HepG2 (cell line): Measurements from ENCODE around the gene SCN9A. TPM values are rescaled to one million over a fixed set of nuclear protein-coding genes. Genes with fewer than 3 reads are reported as not detected.

Source experiments
- ATAC-seq: fragments of 200-7000 bp; cut with Tn5 transposase; 3 replicates; pipeline ENCODE4 v1.9.1; 2020; ENCODE audit warnings: mild to moderate bottlenecking, moderate library complexity
- BruUV-seq: library from RNA; stranded (reverse); fragments of 400-500 nt; replicated peaks from 2 replicates; lab custom pipeline; 2021; lab: Mats Ljungman, UMichigan
- CTCF ChIA-PET: fragments of 300-600 bp; formaldehyde crosslinking; extraction: SDS; loops from one replicate; lab custom pipeline; 2021; ENCODE audit warnings: low total read pairs, inconsistent platforms, low intra/inter-chr PET ratio; lab: Yijun Ruan, JAX
- POLR2A ChIA-PET: fragments of 350-600 bp; sonication (Branson Sonifier 250); formaldehyde crosslinking; loops from one replicate; lab custom pipeline; 2020; ENCODE audit warnings: antibody characterized with exemption, inconsistent platforms; lab: Yijun Ruan, JAX
- DNase-seq: peaks from one replicate; pipeline ENCODE4 v3.0.0-alpha.2; 2015; ENCODE audit warnings: low spot score
- FAIRE-seq: peaks from 3 replicates; lab custom pipeline; 2011; peaks lifted over from hg19 to GRCh38; lab: Jason Lieb, UNC
- H2AFZ ChIP-seq: one replicate; pipeline ENCODE4 v1.6.1; 2011; ENCODE audit warnings: low read length, inconsistent platforms
- H3K27ac ChIP-seq: fragments of 300-600 bp; 3 replicates; pipeline ENCODE4 v1.8.0; 2011; ENCODE audit warnings: mixed run types, mild to moderate bottlenecking, mixed read lengths, low read length, inconsistent platforms; ENCODE audit not compliant: insufficient read depth; ENCODE audit errors: extremely low read length
- H3K27me3 ChIP-seq, 2 experiments: fragments of 200-600 bp in 1 of 2; 2 replicates in 1 of 2; 3 replicates in 1 of 2; pipeline versions ENCODE4 v1.6.0 to v1.8.0; 2011; ENCODE audit warnings: low read length in 2 of 2, mild to moderate bottlenecking in 2 of 2, moderate library complexity in 2 of 2, inconsistent platforms in 1 of 2; ENCODE audit not compliant: insufficient read depth in 2 of 2, control insufficient read depth in 1 of 2
- H3K36me3 ChIP-seq, 2 experiments: fragments of 200-600 bp in 1 of 2; replicated peaks in 1 of 2; 2 replicates in 1 of 2; 3 replicates in 1 of 2; pipeline versions ENCODE4 v1.5.1 to v1.8.0; 2011; ENCODE audit warnings: low read length in 2 of 2, inconsistent platforms in 1 of 2; ENCODE audit not compliant: insufficient read depth in 2 of 2, control insufficient read depth in 1 of 2
- H3K4me1 ChIP-seq: 2 replicates; pipeline ENCODE4 v1.5.1; 2012; ENCODE audit warnings: low read length, inconsistent platforms; ENCODE audit not compliant: insufficient read depth
- H3K4me2 ChIP-seq: 2 replicates; pipeline ENCODE4 v1.6.0; 2011; ENCODE audit warnings: low read depth, low read length, inconsistent platforms
- H3K4me3 ChIP-seq, 3 experiments: fragments of 200-600 bp in 1 of 3; sonication (generic), shearing (Covaris generic) in 1 of 3; replicated peaks in 1 of 3; 2 replicates each; pipeline ENCODE4 v1.5.1; 2011 to 2016; ENCODE audit warnings: low read length in 3 of 3, inconsistent platforms in 2 of 3, low read depth in 2 of 3, mild to moderate bottlenecking in 2 of 3, control low read depth in 1 of 3, mixed read lengths in 1 of 3; ENCODE audit not compliant: insufficient read depth in 1 of 3
- H3K79me2 ChIP-seq: one replicate; pipeline ENCODE4 v1.6.1; 2011; ENCODE audit warnings: low read length, inconsistent platforms; ENCODE audit not compliant: insufficient read depth
- H3K9ac ChIP-seq: 2 replicates; pipeline ENCODE4 v1.6.0; 2011; ENCODE audit warnings: mild to moderate bottlenecking, low read depth, low read length, inconsistent platforms; ENCODE audit not compliant: insufficient read depth
- H3K9me3 ChIP-seq: 2 replicates; pipeline ENCODE4 v1.5.1; 2012; ENCODE audit warnings: mild to moderate bottlenecking, low read length
- H4K20me1 ChIP-seq: 2 replicates; pipeline ENCODE4 v1.6.0; 2011; ENCODE audit warnings: inconsistent platforms, mild to moderate bottlenecking, low read length, moderate library complexity; ENCODE audit not compliant: insufficient read depth
- CBFB ChIP-seq: sonication (generic); formaldehyde crosslinking; IDR thresholded peaks from 2 replicates; pipeline ENCODE4 v1.4.0; 2020; ENCODE audit warnings: missing genetic modification reagents
- CEBPG ChIP-seq: IDR thresholded peaks from 2 replicates; pipeline ENCODE4 v1.6.1; 2016
- DRAP1 ChIP-seq: IDR thresholded peaks from 2 replicates; pipeline ENCODE4 v1.6.1; 2016; ENCODE audit warnings: missing genetic modification reagents, missing compliant biosample characterization
- IRX3 ChIP-seq: sonication (generic); formaldehyde crosslinking; IDR thresholded peaks from 2 replicates; pipeline ENCODE4 v1.8.1; 2023; ENCODE audit warnings: mild to moderate bottlenecking, low read depth, missing genetic modification reagents, borderline replicate concordance
- MIER3 ChIP-seq: IDR thresholded peaks from 2 replicates; pipeline ENCODE4 v1.6.1; 2016; ENCODE audit warnings: missing compliant biosample characterization, borderline replicate concordance
- MTF2 ChIP-seq: sonication (generic); formaldehyde crosslinking; IDR thresholded peaks from 2 replicates; pipeline ENCODE4 v1.5.0; 2020; ENCODE audit warnings: missing genetic modification reagents, borderline replicate concordance
- NFAT5 ChIP-seq: sonication (generic); formaldehyde crosslinking; IDR thresholded peaks from 2 replicates; pipeline ENCODE4 v1.4.0; 2020; ENCODE audit warnings: missing genetic modification reagents
- POLR2G ChIP-seq: fragments of 200-400 bp; formaldehyde crosslinking; IDR thresholded peaks from 2 replicates; pipeline ENCODE4 v1.6.1; 2018; ENCODE audit warnings: mild to moderate bottlenecking, low read depth, low read length, moderate library complexity
- SATB2 ChIP-seq: sonication (generic); formaldehyde crosslinking; IDR thresholded peaks from 2 replicates; pipeline ENCODE4 v1.5.0; 2020; ENCODE audit warnings: missing genetic modification reagents
- SIN3B ChIP-seq: fragments of 150-350 bp; IDR thresholded peaks from 2 replicates; pipeline ENCODE4 v1.6.1; 2014; ENCODE audit warnings: low read length
- SMC3 ChIP-seq: IDR thresholded peaks from 2 replicates; pipeline ENCODE4 v1.6.1; 2011; ENCODE audit warnings: low read length, improper control_type of control experiment
- TEAD3 ChIP-seq: optimal IDR thresholded peaks from 2 replicates; pipeline ENCODE3; 2016; ENCODE audit warnings: borderline replicate concordance
- ZNF772 ChIP-seq: sonication (generic); formaldehyde crosslinking; IDR thresholded peaks from 2 replicates; pipeline ENCODE4 v1.5.0; 2020; ENCODE audit warnings: mild to moderate bottlenecking, missing genetic modification reagents
- ZNF850 ChIP-seq: sonication (generic); formaldehyde crosslinking; conservative IDR thresholded peaks from 2 replicates; pipeline ENCODE4 v1.9.0; 2021; ENCODE audit warnings: mild to moderate bottlenecking, missing genetic modification reagents
- WGBS: methylation state at CpG from one replicate; pipeline ENCODE4 v1.1.6; 2017; ENCODE audit warnings: low lambda C conversion rate; 5-methylcytosine and 5-hydroxymethylcytosine counted together
- in situ Hi-C: cut with HindIII; loops from 2 replicates; pipeline ENCODE4 v1.10.0; 2017; ENCODE audit warnings: low pct_unique_long_range_greater_than_20kb; ENCODE audit not compliant: extremely low pct_ligation_motif_present
- intact Hi-C: fragments of 100-400 bp; cut with micrococcal nuclease; formaldehyde crosslinking; loops from one replicate; pipeline ENCODE4 v1.10.0; 2022; ENCODE audit not compliant: unreplicated experiment
- polyA plus RNA-seq, 8 experiments: library from polyadenylated mRNA; depleted of rRNA in 3 of 8; stranded (reverse) in 7 of 8; unstranded in 1 of 8; fragments of >200 nt; fragmentation: Illumina TruSeq in 4 of 8; extraction: Trizol in 4 of 8; gene quantifications; 2 replicates each; pipeline versions ENCODE4 v1.2.1 to v1.2.3, GENCODE V29; 2011 to 2016; ENCODE audit warnings: low read depth in 4 of 8, missing spikeins in 1 of 8, mixed read lengths in 1 of 8; ENCODE audit not compliant: insufficient read depth in 1 of 8
- total RNA-seq, 5 experiments: library from RNA; depleted of rRNA; stranded (reverse); fragments of >200 nt; fragmentation: Illumina TruSeq; extraction: Trizol; gene quantifications; 2 replicates each; pipeline ENCODE4 v1.2.3, GENCODE V29; 2016; ENCODE audit warnings: low read depth in 1 of 5
- TF ChIP-seq, protein P1 (sequence below): sonication (generic); formaldehyde crosslinking; IDR thresholded peaks from 2 replicates; pipeline ENCODE4 v1.9.0; 2021; ENCODE audit warnings: missing genetic modification reagents, mild to moderate bottlenecking, borderline replicate concordance
- TF ChIP-seq, protein P2 (sequence below): sonication (generic); formaldehyde crosslinking; IDR thresholded peaks from 2 replicates; pipeline ENCODE4 v1.4.0; 2020; ENCODE audit warnings: missing genetic modification reagents, mild to moderate bottlenecking, borderline replicate concordance

Gene SCN9A
- total and polyA plus RNA-seq, 2 of the 13 experiments (the other 11 are each of a cell fraction or from before 2014, with no cell fraction given): 15.3 to 24.3 TPM

DNA sequence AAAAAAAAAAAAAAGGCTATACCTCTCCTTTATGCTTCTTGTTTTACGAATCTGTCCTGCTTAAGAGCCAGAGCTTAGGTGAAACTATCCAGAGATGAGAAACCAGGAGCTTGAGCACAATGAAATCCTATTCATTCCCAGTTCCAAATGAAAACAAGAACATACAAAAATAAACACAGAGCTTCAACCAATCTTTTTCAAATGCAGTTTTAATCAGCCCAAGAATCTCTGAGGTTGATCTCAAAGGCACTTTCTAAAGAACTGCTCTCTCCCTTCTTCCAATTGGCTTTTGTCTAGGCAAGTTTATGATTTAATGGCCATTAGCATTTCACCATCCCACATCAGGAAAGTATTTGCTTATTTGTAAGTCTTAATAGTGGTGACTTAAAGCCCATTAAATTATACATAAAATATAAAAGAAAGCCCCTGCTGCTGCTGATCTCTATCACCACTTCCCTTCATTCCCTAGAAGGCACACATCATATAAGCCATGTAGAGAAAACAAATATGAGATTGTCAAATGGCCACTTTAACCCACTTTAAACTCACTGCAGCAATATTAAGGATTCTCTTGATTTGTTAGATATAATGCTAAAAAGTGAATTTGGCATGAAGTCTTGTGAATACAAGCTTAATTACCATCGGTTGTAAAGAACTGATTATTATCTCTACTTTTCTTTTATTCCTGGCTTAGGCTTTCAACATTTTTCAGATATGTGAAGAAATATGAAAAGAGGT, 29.3 kb upstream of the SCN9A start:
- H3K9me3 ChIP-seq: no peaks in the 10 kb centered on the region
- no peak overlapping the region for H2AFZ ChIP-seq
- ChIA-PET CTCF (no interaction called here), POLR2A (no interaction called here)
- WGBS: 1% methylated on average over 2 of the region's 2 CpGs
- H3K4me3 ChIP-seq: no peak overlapping the region
- H3K27ac ChIP-seq: no peak overlapping the region
- DNase-seq (no peak), FAIRE-seq (no peak), ATAC-seq (no peak)
- no peaks in the 10 kb centered on the region for H3K79me2 ChIP-seq
- H4K20me1 ChIP-seq: no peaks in the 10 kb centered on the region
- intact Hi-C loops (no loop called here), in situ Hi-C loops (no loop called here)
- BruUV-seq: no TSS peak
- H3K36me3 ChIP-seq: no peaks in the 10 kb centered on the region
- H3K4me2 ChIP-seq: no peak overlapping the region
- H3K27me3 ChIP-seq: no peaks in the 10 kb centered on the region
- no peaks in the 10 kb centered on the region for H3K4me1 ChIP-seq
- no peak overlapping the region for H3K9ac ChIP-seq
- no peak for TF ChIP-seq ZNF850 (CRISPR knock-in tag)
- no peak for TF ChIP-seq CEBPG
- TF ChIP-seq NFAT5: no peak
- TF ChIP-seq ZNF772: no peak
- TF ChIP-seq, protein P1, sequence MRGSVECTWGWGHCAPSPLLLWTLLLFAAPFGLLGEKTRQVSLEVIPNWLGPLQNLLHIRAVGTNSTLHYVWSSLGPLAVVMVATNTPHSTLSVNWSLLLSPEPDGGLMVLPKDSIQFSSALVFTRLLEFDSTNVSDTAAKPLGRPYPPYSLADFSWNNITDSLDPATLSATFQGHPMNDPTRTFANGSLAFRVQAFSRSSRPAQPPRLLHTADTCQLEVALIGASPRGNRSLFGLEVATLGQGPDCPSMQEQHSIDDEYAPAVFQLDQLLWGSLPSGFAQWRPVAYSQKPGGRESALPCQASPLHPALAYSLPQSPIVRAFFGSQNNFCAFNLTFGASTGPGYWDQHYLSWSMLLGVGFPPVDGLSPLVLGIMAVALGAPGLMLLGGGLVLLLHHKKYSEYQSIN (CRISPR knock-in tag): no peak
- no peak for TF ChIP-seq CBFB (CRISPR knock-in tag)
- TF ChIP-seq IRX3 (CRISPR knock-in tag): no peak
- no peak for TF ChIP-seq SMC3
- no peak for TF ChIP-seq TEAD3 (CRISPR knock-in tag)
- TF ChIP-seq MTF2 (CRISPR knock-in tag): no peak
- TF ChIP-seq SATB2 (CRISPR knock-in tag): no peak
- TF ChIP-seq DRAP1 (CRISPR knock-in tag): no peak
- no peak for TF ChIP-seq POLR2G
- TF ChIP-seq, protein P2, sequence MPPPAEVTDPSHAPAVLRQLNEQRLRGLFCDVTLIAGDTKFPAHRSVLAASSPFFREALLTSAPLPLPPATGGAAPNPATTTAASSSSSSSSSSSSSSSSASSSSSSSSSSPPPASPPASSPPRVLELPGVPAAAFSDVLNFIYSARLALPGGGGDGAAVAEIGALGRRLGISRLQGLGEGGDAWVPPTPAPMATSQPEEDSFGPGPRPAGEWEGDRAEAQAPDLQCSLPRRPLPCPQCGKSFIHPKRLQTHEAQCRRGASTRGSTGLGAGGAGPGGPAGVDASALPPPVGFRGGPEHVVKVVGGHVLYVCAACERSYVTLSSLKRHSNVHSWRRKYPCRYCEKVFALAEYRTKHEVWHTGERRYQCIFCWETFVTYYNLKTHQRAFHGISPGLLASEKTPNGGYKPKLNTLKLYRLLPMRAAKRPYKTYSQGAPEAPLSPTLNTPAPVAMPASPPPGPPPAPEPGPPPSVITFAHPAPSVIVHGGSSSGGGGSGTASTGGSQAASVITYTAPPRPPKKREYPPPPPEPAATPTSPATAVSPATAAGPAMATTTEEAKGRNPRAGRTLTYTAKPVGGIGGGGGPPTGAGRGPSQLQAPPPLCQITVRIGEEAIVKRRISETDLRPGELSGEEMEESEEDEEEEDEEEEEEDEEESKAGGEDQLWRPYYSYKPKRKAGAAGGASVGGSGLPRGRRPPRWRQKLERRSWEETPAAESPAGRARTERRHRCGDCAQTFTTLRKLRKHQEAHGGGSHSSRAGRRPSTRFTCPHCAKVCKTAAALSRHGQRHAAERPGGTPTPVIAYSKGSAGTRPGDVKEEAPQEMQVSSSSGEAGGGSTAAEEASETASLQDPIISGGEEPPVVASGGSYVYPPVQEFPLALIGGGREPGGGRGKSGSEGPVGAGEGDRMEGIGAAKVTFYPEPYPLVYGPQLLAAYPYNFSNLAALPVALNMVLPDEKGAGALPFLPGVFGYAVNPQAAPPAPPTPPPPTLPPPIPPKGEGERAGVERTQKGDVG (CRISPR knock-in tag): no peak
- TF ChIP-seq SIN3B: no peak
- no peak for TF ChIP-seq MIER3 (CRISPR knock-in tag)
